ENCODE data around the gene FLAD1. TPM values are rescaled to one million over a fixed set of nuclear protein-coding genes. Genes with fewer than 3 reads are reported as not detected.

FLAD1 gene
- total and polyA plus RNA-seq, 2 of the 8 experiments (the other 6 are each of a cell fraction or from before 2014, with no cell fraction given): 104 to 143 TPM

- TF ChIP-seq CTCF (IDR thresholded peaks at IDR 0.05; ENCODE audit: control extremely low read depth in 1 of 3, insufficient read depth in 1 of 3, low read depth in 1 of 3, low read length in 3 of 3): no peak
- TF ChIP-seq HDAC6 (IDR thresholded peaks at IDR 0.05; ENCODE audit: low read depth, low read length): no peak
- TF ChIP-seq EP300 (IDR thresholded peaks at IDR 0.05; ENCODE audit: borderline replicate concordance in 1 of 2, low read depth in 2 of 2, low read length in 2 of 2): no peak
- TF ChIP-seq CHD1 (IDR thresholded peaks at IDR 0.05; ENCODE audit: low read depth, low read length): no peak
- no peak for TF ChIP-seq CHD2 (IDR thresholded peaks at IDR 0.05; ENCODE audit: low read length)
Measured at GRCh38 chr1:155026154-155026553, 43.0 kb downstream of the FLAD1 start (continued).

Data from H1 (cell line).